ENCODE data around the gene SERPINI1.
"Not testable (repeated sequence)": the region's sequence is repeated elsewhere in the genome, so short reads cannot be mapped to it uniquely, and the experiment has no call there.

The SERPINI1 gene

DNA sequence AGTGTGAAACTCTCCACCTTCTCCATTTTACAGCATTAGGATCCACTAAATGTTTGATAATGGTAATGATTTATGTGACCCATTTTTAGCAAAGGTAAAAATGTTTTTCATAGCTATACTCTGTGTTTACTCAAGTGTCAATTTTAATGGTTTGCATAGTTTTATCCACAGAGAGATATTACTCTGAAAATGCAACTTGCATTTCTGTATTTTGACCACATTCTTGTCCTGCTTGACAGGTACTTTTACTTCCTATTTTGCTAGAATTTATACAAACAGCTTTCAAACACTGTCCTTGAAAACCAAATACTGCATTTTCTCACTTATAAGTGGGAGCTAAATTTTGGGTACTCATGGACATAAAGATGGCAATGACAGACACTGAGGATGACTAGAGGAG is 62.9 kb downstream of the SERPINI1 start:
- DNase-seq (ENCODE audit: low spot score) = no peak

DNA sequence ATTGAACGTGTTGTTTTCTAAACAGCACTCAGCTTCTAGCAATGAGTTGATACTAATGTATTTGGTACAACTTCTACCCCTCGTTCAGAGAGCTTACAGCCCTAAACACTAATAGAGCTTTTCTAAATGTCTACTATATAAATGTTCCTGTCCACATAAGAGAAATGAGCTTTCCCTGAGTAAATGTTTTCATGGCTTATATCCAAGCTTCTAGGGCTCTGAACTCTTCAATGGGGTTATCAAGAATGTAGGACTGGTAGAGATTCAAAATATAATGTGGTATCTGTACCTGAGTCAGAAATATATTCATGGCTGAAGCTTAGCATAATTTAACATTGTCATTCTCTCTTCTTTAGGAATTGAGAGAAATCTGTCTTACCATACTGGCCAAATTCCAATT is 73.4 kb downstream of the SERPINI1 start:
- no peak for DNase-seq (ENCODE audit: low spot score)

DNA sequence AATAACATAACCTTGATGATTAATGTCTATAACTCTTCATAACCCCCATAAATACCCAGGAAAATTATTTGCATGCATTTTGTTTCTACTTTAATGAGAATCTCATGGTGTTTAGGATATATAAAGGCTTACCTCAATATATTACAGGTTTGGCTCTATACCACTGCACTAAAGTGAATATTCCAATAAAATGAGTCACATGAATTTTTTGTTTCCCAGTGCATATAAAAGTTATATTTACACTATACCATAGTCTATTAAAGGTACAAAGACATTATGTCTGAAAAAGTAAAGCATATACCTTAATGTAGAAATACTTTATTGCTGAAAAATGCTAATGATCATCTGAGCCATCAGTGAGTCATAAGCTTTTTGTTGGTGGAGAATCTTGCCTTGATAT is 74.7 kb downstream of the SERPINI1 start:
- DNase-seq (ENCODE audit: low spot score) = no peak

DNA sequence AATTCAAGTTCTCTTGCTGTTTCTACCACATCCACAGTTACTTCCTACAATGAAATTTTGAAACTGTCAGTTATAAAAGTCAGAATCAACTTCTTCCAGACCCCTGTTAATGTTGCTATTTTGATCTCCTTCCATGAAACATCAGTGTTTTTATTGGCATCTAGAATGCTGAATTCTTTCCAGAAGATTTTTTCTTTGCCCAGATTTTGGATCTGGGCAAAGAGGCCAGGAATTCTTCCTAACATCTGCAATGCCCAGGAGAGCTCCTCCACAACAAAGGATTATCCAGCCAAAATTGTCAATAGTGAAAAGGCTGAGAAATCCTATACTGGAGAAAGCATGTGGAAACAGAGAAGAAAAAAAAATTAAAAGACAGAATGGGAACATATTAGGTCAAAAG is 75.5 kb downstream of the SERPINI1 start:
- no peak for DNase-seq (ENCODE audit: low spot score)

DNA sequence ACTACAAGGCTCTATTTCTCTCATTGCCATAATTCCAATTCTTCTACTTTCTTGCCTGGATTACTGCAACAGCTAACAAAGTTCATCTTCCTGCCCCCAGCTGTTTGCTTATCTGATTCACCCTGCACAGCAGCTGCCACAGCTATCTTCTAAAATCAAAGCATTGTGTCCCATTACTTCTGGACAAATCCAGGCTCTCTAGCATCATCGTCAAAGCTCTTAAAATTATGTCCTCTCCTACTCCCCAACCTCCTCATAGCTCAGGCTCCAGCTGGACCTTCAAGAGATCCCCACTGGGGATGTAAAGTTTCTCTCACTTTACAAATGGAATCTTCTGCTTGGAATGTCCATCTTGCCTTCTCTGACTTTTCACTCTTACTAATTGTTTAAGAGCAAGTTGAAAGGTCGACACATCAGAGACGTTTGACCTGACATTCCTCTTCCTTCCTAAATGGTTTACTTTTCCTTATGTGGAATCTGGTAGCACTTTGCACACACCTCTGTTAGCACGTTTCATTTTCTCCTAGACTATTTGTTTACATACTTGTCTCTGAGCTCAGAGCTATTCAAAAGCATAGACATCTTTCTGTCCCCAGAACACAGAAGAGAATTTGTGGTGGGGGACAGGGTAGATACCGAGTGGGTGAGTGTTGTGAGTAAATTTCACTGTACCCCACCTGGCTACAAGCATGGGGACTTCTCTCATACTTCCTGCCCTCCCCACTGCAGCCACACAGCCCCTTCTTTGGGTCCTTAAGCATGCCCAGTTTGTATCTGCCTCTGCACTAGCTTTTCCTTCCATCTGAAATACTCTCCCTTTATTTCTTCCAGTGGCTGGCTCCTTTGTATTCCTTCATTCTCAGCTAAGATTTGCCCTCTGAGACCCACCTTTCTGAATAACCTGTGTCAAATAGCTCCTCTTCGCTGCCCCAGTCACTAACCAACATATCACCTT is 77.9 kb downstream of the SERPINI1 start:
- no peak for DNase-seq (ENCODE audit: low spot score)

DNA sequence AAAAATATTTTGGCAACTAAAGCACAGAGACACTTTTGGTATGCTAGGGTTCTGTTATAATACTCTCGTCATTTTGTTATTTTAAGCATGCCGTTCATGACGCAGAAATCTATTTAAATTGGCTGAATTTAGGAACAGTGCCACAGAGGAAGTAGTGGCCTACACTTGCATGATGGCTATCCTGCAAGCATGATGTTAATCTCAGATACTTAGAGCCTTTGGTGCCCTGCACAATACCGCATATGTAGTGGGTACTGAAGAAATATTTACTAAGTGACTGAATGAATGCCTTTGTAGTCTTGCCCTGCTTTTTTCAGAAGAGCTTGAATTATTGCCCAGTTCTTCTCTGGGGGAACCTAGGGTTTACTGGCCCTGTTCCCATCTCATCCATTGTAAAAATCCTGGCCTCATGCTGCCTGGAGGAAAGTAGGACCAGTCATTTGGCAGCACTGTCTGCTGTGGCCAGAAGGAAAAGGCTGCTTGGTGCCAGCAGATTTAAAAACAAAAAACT is 79.0 kb downstream of the SERPINI1 start:
- no peak for DNase-seq (ENCODE audit: low spot score)

DNA sequence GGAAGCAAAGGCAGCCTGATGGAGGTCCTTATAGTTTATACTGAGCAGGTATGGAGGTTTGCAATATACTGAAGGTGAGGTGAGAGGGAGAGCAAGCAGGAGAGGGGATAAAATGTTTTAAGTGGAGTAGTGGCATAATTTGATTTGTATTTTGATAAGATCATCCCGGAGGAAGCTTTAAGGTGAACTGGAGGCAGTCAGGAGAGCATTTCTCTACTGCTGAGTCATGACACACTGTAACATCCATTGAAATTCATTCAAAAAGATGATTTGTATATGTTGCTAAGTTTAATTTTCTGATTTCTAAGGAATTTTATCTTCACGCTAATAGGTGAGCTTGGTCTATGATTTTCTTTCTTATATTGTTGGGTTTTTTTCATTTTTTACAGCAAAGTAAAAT is 81.4 kb downstream of the SERPINI1 start:
- DNase-seq (ENCODE audit: low spot score) = no peak

DNA sequence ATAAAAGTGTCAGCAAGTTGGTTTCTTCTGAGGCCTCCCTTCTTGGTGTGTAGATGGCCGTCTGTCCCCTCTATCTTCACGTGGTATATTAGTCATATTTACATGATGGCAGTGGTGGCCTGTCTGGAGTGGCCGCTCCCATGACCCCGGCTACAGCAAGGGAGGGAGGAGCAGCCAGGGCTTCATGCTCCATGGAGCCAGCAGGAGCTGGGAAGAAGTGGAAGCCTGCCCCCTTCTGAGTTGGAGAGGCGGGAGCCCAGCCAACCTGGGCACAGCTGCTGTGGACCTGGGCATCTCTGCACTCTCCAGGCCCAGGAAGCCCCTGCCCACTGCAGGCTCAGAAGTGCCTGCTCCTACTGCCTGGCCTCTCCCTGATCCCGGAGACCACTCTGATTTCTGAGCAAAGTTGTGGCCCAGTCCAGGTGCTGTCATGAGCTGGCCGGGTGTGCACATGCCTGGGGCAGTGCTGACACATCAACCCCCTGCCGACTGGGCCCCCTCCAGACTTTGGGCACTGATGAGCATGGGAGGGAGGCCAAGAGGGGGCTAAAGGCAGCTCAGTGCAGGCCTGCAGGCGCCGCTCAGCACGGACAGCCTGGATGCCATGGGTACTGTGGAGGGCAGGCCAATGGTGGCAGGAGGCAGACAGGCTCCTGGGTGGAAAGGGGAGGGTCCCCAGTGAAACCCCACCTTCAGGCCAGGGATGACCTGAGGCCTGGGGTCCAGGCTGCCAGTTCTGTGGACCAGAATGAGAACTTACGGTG is 84.8 kb downstream of the SERPINI1 start:
- DNase-seq (ENCODE audit: low spot score) = no peak

DNA sequence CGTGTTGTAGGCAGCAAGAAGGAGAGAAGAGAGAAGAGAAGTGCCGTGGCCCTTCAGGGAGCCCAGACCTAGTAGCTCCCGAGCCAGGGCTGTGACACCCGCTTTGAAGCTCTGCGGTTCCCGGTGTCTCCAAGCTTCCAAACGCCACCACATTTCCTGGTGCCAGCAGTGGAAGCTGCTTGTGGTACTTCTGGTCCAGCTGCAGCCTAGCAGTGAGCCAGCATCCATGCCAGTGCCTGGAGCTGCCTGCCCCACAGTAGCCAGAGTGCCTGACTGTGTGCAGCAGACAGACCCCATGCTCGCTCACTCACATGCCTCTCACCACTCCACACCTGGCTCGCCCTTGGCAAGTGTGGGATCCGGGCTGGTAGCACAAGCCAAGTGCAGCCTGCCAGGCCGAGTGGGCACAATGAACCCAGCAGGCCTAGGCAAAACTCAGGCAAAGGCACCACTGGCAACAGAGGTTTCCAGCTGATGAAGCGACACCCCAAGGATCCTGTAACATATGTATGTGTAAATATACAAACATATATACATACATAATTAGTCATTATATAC is 85.8 kb downstream of the SERPINI1 start:
- DNase-seq (ENCODE audit: low spot score) = no peak

DNA sequence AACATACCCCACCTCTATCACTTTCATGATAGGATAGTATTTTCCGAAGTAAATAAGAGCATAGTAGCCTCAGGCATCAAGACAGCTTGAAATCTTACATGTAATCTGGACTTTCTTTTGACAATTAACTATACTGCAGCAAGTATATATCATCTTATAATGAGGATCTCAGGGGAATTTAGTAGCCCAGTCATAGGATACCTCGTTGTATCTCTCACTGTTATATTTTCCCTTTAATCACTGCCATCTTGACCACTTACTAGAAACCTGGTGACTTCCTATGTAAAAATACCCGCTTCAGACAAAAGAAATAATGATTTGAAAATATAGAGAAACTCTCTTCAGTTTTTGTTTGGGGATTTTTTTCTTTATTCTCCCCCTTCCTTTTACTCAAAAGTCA is 88.2 kb downstream of the SERPINI1 start:
- no peak for DNase-seq (ENCODE audit: low spot score)

DNA sequence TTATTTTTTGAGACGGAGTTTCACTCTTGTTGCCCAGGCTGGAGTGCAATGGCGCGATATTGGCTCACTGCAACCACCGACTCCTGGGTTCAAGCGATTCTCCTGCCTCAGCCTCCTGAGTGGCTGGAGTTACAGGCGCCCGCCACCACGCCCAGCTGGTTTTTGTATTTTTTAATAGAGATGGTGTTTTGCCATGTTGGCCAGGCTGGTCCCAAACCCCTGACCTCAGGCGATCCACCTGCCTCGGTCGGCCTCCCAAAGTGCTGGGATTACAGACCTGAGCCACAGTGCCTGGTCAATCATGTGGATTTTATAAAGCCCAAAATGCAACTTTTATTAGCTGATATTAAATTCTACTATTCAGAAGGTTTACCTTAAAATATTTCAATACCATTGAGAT is 92.1 kb downstream of the SERPINI1 start:
- not testable (repeated sequence) for DNase-seq (ENCODE audit: low spot score)

DNA sequence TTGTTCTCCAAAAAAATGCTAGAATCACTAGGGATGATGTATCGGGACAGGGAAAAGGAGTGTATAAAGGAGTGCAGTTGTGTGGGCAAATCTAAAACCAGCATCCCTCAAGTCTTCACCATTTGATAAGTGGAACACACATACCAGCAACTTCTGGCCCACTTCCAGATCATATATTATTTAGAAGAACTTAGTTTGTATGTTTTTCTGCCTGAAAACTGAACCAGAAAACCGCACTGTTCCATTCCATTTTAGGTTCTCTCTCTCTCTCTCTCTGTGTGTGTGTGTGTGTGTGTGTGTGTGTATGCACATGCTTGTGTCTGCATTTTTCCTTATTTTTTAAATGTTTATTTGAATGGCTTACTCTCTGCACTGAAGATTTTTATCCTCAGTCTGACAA is 93.5 kb downstream of the SERPINI1 start:
- no peak for DNase-seq (ENCODE audit: low spot score)

DNA sequence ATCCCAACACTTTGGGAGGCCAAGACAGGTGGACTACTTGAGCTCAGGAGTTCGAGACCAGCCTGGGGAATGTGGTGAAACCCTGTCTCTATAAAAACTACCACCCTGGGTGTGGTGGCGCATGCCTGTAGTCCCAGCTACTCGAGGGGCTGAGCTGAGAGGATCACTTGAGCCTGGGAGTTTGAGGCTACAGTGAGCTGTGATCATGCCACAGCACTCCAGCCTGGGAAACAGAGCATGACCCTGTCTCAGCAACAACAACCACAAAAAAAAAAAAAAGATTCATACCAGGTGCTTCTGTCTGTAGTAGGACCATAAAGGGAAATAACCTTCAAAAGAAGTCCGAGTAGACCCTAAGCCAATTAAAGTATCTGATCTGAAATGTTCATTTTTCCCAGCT is 94.5 kb downstream of the SERPINI1 start:
- DNase-seq (ENCODE audit: low spot score) = no peak

DNA sequence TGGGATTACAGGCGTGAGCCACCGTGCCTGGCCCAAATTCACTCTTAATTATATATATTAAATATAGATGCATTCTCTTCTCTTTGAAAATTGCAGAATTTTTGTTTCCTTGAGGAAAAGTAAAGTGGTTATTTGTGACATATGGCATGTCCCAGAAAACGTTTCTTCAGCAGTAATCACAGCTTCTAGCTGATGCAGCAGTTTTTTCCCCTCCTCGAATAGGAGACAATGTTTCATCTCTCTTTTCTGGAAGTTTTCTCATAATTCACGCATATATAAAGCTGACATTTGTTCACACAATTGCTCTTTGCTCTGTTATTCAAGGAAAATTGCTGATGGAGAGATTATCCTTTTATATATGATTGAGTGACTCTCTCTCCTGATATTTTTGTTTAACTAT is 99.8 kb downstream of the SERPINI1 start:
- DNase-seq (ENCODE audit: low spot score) = no peak

DNA sequence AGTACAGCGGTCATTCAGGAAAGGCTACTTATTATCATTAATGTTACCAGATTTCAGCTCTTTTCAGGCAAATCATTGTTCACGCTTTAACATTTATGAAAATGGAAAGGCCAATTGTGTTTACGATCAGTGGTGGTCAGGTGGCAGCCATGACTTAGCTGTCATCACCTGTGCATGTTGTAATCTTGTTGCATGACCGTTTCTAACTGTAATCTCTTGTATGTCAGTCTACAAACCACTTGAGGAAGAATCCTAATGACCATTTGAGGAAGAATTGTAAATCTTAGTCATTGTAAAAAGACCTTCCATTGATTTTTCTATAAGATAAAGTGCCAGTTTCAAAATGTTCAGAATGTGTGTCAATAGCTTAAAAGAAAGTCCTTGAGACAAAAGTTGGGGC is 100.4 kb downstream of the SERPINI1 start:
- no peak for DNase-seq (ENCODE audit: low spot score)

DNA sequence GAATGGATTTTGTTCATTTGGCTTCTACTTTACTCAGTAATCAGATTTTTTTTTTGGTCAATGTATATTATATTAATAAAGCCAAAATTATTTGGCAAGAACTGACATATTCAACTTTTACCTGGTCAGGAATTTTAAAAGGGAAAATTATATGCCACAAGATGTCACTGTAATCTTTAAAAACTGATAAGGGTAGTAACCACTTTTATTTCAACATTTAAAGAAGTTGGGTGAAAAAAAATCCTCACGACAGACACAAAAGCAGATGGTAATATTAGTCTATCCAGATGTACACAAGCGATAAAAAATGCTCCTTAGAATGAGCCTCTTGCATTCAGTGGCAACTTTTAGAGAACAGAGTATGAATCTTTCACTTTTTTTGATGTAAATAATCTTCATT is 101.9 kb downstream of the SERPINI1 start:
- DNase-seq (ENCODE audit: low spot score) = no peak

DNA sequence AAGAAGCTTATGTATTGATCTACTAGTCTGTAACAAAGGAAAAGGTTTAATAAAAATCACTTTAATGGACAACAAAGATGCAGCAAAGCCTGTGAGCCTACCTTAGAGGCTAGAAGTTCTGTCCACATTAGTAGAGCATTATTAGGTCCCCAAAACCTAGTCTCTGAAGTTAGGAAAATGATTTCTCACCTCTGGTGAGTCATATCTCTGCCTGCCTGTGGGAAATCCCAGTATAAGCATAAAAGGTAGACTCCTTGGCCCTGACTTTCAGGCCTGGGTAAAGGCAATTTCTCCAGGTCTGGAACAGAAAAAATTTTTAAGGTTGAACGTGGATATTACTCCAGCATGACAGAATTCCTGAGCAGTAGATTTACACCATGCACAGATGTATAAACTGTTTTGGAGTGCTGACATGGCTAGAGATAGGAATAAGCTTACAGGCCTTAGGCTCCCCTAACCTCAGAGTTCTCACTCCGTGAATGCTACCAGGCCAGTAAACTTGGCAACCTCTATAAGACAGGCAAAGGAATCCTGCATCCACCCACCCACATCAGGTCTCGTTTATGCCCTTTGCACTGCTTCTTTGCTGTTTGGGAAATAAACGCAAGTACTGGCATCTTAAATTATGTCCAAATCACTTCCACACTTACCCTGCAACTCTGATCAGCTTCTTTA is 104.1 kb downstream of the SERPINI1 start:
- DNase-seq (ENCODE audit: low spot score) = no peak

DNA sequence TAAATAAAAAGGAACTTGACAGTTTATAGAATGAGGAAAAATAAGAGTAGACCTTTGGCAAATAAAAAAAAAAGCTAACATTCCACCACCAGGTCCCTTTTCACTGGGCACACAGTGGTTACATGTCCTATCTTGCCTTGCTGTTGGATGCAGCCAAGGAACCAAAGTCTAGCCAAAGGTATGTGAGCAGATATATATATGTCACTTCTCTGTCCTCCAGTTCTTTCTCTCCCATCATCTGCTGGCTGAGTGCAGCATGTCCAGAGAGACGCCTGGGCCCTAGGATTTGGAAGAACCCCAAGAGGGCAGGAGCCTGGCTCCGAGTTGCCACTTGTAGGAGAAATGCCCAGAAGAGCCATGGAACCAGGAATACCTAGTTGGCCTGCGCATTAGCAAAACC is 104.7 kb downstream of the SERPINI1 start:
- DNase-seq (ENCODE audit: low spot score) = no peak

DNA sequence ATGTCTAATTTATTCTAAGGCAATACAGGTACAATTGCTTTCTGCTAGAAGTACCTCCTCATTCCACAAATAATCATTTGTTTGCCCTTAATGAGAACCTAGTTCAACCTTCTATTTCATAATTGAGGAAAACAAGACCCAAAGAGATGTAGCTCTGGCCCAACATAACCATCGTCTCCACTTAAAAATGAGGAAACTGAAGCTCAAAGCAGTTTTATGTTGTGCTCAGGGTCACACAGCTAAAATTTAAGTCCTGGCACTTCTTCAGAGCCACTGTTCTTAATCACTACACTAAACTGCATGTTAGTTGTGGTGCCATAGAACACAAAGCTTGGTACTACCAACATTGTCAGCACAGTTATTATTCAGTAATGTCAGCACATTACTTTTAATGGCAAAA is 108.0 kb downstream of the SERPINI1 start:
- DNase-seq (ENCODE audit: low spot score) = no peak

DNA sequence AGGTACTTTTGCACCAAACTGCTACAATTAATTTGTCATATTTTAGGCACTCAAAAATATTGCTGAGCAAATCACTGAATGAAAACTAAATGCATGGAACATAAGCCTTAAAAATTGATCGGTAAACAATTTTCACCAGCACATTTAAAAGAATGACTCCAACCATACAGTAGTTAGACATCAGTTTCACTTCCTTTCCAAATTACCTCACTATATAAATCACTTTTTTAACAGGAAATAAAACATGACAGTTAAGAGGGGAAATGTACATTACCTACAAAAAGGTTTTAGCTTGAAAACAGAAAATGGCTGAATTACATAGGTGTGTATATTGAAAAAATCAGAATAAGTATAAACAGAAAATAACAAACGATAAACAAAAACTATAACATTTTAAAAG is 108.4 kb downstream of the SERPINI1 start:
- no peak for DNase-seq (ENCODE audit: low spot score)

DNA sequence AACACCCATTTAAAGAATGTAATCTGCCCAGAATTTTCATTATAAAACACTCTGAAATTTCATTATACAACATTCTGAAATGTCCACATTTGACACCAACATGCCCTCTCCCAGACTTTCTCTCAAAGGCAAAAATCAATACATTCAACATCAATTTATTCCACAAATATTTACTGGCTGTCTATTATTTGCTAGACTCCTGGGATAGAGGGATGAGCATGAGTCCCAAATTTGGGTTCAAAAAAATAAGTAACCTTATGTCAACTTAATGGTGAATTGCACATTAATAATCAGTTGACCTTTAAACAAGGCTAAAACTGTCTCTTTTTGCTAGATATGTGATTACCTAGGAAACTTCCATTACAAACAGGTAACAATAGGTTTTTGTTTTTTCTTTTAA is 109.0 kb downstream of the SERPINI1 start:
- DNase-seq (ENCODE audit: low spot score) = no peak

DNA sequence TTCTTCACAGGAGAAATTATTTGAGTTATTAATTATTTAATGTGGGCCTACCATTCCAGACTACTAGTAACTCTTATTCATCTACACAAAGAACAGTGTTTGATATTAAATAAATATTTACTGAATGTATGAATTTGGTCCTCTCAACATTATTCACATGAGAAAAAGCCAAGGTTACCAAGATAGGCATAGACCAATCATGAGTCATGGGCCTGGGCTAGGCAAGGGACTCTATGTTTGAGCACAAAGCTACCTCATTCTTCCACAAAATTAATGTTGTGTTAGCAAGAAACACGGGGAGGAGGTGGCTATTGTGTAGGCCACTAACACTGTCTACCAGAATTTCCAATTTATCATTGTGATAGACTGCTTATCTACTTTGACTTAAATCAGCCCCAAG is 115.7 kb downstream of the SERPINI1 start:
- DNase-seq (ENCODE audit: low spot score) = no peak

All from D341Med (cell line).